Keratinocyte (primary cell): ENCODE results near the gene TTC28. TPM values are rescaled to one million over a fixed set of nuclear protein-coding genes. Genes with fewer than 3 reads are reported as not detected.

Experiments
- DNase-seq: peaks from one replicate; pipeline ENCODE4 v3.0.0-alpha.2; 2011; ENCODE audit warnings: low read depth, missing footprints, low spot score
- FAIRE-seq: peaks from 2 replicates; lab custom pipeline; 2011; peaks lifted over from hg19 to GRCh38; lab: Jason Lieb, UNC
- H2AFZ ChIP-seq: 2 replicates; pipeline ENCODE4 v1.6.0; 2012; ENCODE audit warnings: low read length, control low read depth, inconsistent platforms; ENCODE audit not compliant: control insufficient read depth
- H3K27ac ChIP-seq: 2 replicates; pipeline ENCODE4 v1.5.1; 2011; ENCODE audit warnings: low read length; ENCODE audit not compliant: control insufficient read depth, insufficient read depth
- H3K27me3 ChIP-seq: 3 replicates; pipeline ENCODE4 v1.6.0; 2011; ENCODE audit warnings: low read length; ENCODE audit not compliant: control insufficient read depth, insufficient read depth; ENCODE audit errors: extremely low read depth
- H3K36me3 ChIP-seq, 2 experiments: 2 replicates in 1 of 2; 3 replicates in 1 of 2; pipeline ENCODE4 v1.5.1; 2011; ENCODE audit warnings: low read length in 2 of 2, mild to moderate bottlenecking in 1 of 2; ENCODE audit not compliant: control insufficient read depth in 2 of 2, insufficient read depth in 2 of 2; ENCODE audit errors: extremely low read depth in 1 of 2
- H3K4me1 ChIP-seq: 3 replicates; pipeline ENCODE4 v1.5.1; 2011; ENCODE audit warnings: low read length; ENCODE audit not compliant: control insufficient read depth, insufficient read depth; ENCODE audit errors: extremely low read depth
- H3K4me2 ChIP-seq: 3 replicates; pipeline ENCODE4 v1.6.0; 2011; ENCODE audit warnings: low read depth, low read length; ENCODE audit not compliant: control insufficient read depth, insufficient read depth; ENCODE audit errors: extremely low read depth
- H3K4me3 ChIP-seq, 3 experiments: fragments of 200-600 bp in 1 of 3; sonication (generic) in 1 of 3; 2 replicates in 2 of 3; 3 replicates in 1 of 3; pipeline ENCODE4 v1.5.1; 2011 to 2016; ENCODE audit warnings: low read length in 3 of 3, mild to moderate bottlenecking in 3 of 3, control low read depth in 2 of 3, inconsistent platforms in 1 of 3, low read depth in 1 of 3, mixed read lengths in 1 of 3, mixed run types in 1 of 3, moderate library complexity in 1 of 3; ENCODE audit not compliant: control insufficient read depth in 2 of 3, insufficient read depth in 2 of 3; ENCODE audit errors: extremely low read depth in 1 of 3
- H3K79me2 ChIP-seq: 2 replicates; pipeline ENCODE4 v1.6.0; 2012; ENCODE audit warnings: low read length; ENCODE audit not compliant: control insufficient read depth, insufficient read depth
- H3K9ac ChIP-seq: 3 replicates; pipeline ENCODE4 v1.6.0; 2011; ENCODE audit warnings: low read length; ENCODE audit not compliant: control insufficient read depth, insufficient read depth; ENCODE audit errors: extremely low read depth
- H3K9me1 ChIP-seq: 3 replicates; pipeline ENCODE4 v1.6.0; 2011; ENCODE audit warnings: low read length; ENCODE audit not compliant: control insufficient read depth, insufficient read depth; ENCODE audit errors: extremely low read depth
- H3K9me3 ChIP-seq: 2 replicates; pipeline ENCODE4 v1.5.1; 2012; ENCODE audit warnings: low read depth, low read length; ENCODE audit not compliant: control insufficient read depth
- H4K20me1 ChIP-seq: 3 replicates; pipeline ENCODE4 v1.6.0; 2011; ENCODE audit warnings: low read length; ENCODE audit not compliant: control insufficient read depth, insufficient read depth; ENCODE audit errors: extremely low read depth
- EZH2 ChIP-seq: IDR thresholded peaks from one replicate; pipeline ENCODE4 v1.6.1; 2012; ENCODE audit warnings: inconsistent platforms, mild to moderate bottlenecking, low read length, moderate library complexity
- dilution Hi-C: fragments of 300-500 bp; cut with MboI; formaldehyde crosslinking; loops from one replicate; pipeline ENCODE4 v1.7.0; 2020; ENCODE audit warnings: low sequenced_read_pairs; ENCODE audit not compliant: extremely low pct_ligation_motif_present
- polyA plus RNA-seq, 5 experiments: library from polyadenylated mRNA; depleted of rRNA in 3 of 5; stranded (reverse) in 3 of 5; stranded (forward) in 1 of 5; unstranded in 1 of 5; fragments of >200 nt; gene quantifications; 1 replicate in 1 of 5; 2 replicates in 3 of 5; 3 replicates in 1 of 5; pipeline versions ENCODE4 v1.2.1 to v1.2.3, GENCODE V29; 2011 to 2012; ENCODE audit warnings: missing spikeins in 2 of 5, low read depth in 1 of 5, low replicate concordance in 1 of 5
- TF ChIP-seq, protein P1 (sequence below), 3 experiments: IDR thresholded peaks in 1 of 3; conservative IDR thresholded peaks in 1 of 3; optimal IDR thresholded peaks in 1 of 3; 2 replicates in 2 of 3; 3 replicates in 1 of 3; pipeline versions ENCODE3 to v1.5.1; 2011; ENCODE audit warnings: low read length in 3 of 3, mild to moderate bottlenecking in 3 of 3, moderate library complexity in 2 of 3, control low read depth in 1 of 3, inconsistent platforms in 1 of 3; ENCODE audit not compliant: insufficient read depth in 2 of 3; ENCODE audit errors: extremely low read depth in 1 of 3

The TTC28 gene
- polyA plus RNA-seq, 1 donor (not counting 4 experiments of a cell fraction or from before 2014, with no cell fraction given) = 0.66 TPM

DNA sequence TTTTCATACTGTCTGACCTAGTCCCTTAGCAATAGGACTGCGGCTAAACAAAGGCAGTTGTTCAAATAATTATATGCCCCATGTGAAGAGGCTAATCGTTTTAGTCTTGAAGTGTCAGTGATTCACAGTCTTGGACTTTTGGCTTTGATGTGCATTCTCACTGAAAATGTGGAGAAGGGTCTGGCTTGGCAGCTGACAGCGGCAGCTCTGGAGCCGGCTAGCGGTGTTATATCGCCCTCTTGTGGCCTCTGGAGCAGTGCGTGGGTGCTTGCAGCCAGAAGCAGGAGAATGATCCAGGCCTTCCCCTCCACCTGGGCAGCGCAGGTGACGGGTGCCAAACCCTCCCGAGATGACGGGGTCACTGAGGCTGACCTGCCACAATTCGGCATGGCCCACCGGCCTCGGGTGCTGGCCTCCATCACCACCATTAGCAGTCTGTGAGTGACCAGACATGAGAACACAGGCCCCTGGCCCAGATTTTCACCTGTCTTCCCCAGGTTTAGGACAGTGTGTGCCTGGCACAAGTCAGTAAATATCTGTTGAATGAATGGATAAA is 670.3 kb downstream of the TTC28 start:
- DNase-seq (peak; percentile 42), FAIRE-seq (peak; percentile 93)
- dilution Hi-C loops = no loop called here
- Histone ChIP-seq H3K4me1 (peaks cover 3% of the 10 kb centered on the region), H3K4me3 (no peak overlapping the region), H3K4me2 (no peak overlapping the region), H3K27me3 (peaks cover 5% of the 10 kb centered on the region), H3K36me3 (no peaks in the 10 kb centered on the region), H3K79me2 (no peaks in the 10 kb centered on the region), H4K20me1 (no peaks in the 10 kb centered on the region), H3K9me1 (no peaks in the 10 kb centered on the region), H3K9ac (no peak overlapping the region), H3K27ac (no peak overlapping the region), H3K9me3 (no peaks in the 10 kb centered on the region), H2AFZ (no peak overlapping the region)
- TF ChIP-seq, protein P1, sequence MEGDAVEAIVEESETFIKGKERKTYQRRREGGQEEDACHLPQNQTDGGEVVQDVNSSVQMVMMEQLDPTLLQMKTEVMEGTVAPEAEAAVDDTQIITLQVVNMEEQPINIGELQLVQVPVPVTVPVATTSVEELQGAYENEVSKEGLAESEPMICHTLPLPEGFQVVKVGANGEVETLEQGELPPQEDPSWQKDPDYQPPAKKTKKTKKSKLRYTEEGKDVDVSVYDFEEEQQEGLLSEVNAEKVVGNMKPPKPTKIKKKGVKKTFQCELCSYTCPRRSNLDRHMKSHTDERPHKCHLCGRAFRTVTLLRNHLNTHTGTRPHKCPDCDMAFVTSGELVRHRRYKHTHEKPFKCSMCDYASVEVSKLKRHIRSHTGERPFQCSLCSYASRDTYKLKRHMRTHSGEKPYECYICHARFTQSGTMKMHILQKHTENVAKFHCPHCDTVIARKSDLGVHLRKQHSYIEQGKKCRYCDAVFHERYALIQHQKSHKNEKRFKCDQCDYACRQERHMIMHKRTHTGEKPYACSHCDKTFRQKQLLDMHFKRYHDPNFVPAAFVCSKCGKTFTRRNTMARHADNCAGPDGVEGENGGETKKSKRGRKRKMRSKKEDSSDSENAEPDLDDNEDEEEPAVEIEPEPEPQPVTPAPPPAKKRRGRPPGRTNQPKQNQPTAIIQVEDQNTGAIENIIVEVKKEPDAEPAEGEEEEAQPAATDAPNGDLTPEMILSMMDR (optimal IDR thresholded peaks at IDR 0.05 in 1 of 3, IDR thresholded peaks at IDR 0.05 in 1 of 3, conservative IDR thresholded peaks at IDR 0.05 in 1 of 3; ENCODE audit: extremely low read depth in 1 of 3, insufficient read depth in 2 of 3, low read length in 3 of 3) = peak; percentile 97 to 99 (median 98)
- no peak for TF ChIP-seq EZH2

DNA sequence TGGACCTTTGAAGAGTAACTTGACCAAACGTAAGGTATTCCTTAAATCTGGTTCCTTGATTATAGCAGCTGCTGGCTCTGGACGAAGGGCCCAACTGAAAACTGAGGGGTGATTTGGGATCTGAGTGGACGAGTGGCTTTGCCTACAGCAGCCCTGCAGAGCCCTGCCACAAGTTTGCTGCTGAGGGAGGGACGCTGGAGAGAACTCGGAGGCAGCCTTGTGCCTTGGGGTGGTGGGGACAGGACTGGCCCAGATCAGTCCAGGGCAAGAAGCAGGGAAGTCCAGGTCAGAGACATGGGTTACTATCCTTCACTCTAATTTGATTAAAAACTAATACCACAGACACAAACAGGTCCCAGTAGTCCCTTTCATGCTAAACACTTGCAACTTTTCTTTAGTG is 671.0 kb downstream of the TTC28 start:
- Histone ChIP-seq H3K4me1 (peaks cover 3% of the 10 kb centered on the region), H3K4me2 (no peak overlapping the region), H3K9me1 (no peaks in the 10 kb centered on the region), H3K27ac (no peak overlapping the region), H2AFZ (no peak overlapping the region), H3K9me3 (no peaks in the 10 kb centered on the region), H3K79me2 (no peaks in the 10 kb centered on the region), H4K20me1 (no peaks in the 10 kb centered on the region), H3K27me3 (no peaks in the 10 kb centered on the region), H3K36me3 (no peaks in the 10 kb centered on the region), H3K4me3 (no peak overlapping the region), H3K9ac (no peak overlapping the region)
- dilution Hi-C loops = no loop called here
- FAIRE-seq (no peak), DNase-seq (no peak)
- TF ChIP-seq, protein P1 (optimal IDR thresholded peaks at IDR 0.05 in 1 of 3, IDR thresholded peaks at IDR 0.05 in 1 of 3, conservative IDR thresholded peaks at IDR 0.05 in 1 of 3; ENCODE audit: extremely low read depth in 1 of 3, insufficient read depth in 2 of 3, low read length in 3 of 3) = no peak
- no peak for TF ChIP-seq EZH2
